Mesothelial cell of epicardium (in vitro differentiated cells): ENCODE data around the gene RAB32. TPM values are rescaled to one million over a fixed set of nuclear protein-coding genes. Genes with fewer than 3 reads are reported as not detected.

ENCODE experiments used
- DNase-seq, 2 experiments: peaks; one replicate each; pipeline ENCODE4 v3.0.0; 2021; ENCODE audit warnings: low spot score in 2 of 2; ENCODE audit not compliant: unreplicated experiment in 2 of 2
- H3K27ac Mint-ChIP-seq: 2 replicates; pipeline ENCODE4 v1.8.0; 2021; ENCODE audit warnings: mixed read lengths
- H3K27me3 Mint-ChIP-seq: 2 replicates; pipeline ENCODE4 v1.8.0; 2021; ENCODE audit warnings: low read depth, mixed read lengths
- H3K36me3 Mint-ChIP-seq: 2 replicates; pipeline ENCODE4 v1.8.0; 2021; ENCODE audit warnings: mixed read lengths
- H3K4me1 Mint-ChIP-seq: 2 replicates; pipeline ENCODE4 v1.8.0; 2021; ENCODE audit warnings: mixed read lengths
- H3K4me3 Mint-ChIP-seq: 2 replicates; pipeline ENCODE4 v1.8.0; 2021; ENCODE audit warnings: mild to moderate bottlenecking, moderate library complexity, mixed read lengths
- H3K9me3 Mint-ChIP-seq: 2 replicates; pipeline ENCODE4 v1.8.0; 2021; ENCODE audit warnings: mixed read lengths
- total RNA-seq: library from RNA; stranded (reverse); gene quantifications from 3 replicates; pipeline ENCODE4 v1.2.1, GENCODE V29; 2021
- TF ChIP-seq, protein P1 (sequence below): fragments of 200-600 bp; sonication (generic); IDR thresholded peaks from one replicate; pipeline ENCODE4 v1.5.0; 2021; ENCODE audit warnings: antibody characterized with exemption; ENCODE audit not compliant: unreplicated experiment

Gene RAB32
- total RNA-seq, 1 donor from 2014 or later = 24.2 TPM

DNA sequence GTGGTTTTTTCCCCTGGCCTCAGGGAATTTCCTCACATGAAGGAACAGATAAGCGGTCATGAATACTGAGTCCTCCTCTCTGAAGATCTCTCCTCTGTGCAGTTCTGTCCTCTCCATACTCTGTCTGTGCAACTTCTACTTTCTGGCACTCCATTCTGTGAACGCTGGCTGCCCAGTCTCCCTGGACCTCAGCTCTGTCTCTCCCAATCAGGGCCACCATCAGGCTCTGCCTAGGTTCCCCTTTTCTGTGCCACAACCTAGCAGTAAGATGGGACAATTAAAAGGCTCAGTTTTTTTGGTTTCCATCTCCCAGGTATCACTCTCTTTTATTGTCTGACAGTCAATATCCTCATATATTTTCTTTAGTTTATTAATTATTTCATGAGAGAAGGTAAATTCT is 50.4 kb downstream of the RAB32 start:
- H3K4me3 Mint-ChIP-seq = no peak overlapping the region
- H3K36me3 Mint-ChIP-seq = no peaks in the 10 kb centered on the region
- H3K27me3 Mint-ChIP-seq = peaks cover 16% of the 10 kb centered on the region
- no peaks in the 10 kb centered on the region for H3K9me3 Mint-ChIP-seq
- H3K27ac Mint-ChIP-seq = no peak overlapping the region
- peaks cover 6% of the 10 kb centered on the region for H3K4me1 Mint-ChIP-seq
- DNase-seq = no peak
- TF ChIP-seq, protein P1, sequence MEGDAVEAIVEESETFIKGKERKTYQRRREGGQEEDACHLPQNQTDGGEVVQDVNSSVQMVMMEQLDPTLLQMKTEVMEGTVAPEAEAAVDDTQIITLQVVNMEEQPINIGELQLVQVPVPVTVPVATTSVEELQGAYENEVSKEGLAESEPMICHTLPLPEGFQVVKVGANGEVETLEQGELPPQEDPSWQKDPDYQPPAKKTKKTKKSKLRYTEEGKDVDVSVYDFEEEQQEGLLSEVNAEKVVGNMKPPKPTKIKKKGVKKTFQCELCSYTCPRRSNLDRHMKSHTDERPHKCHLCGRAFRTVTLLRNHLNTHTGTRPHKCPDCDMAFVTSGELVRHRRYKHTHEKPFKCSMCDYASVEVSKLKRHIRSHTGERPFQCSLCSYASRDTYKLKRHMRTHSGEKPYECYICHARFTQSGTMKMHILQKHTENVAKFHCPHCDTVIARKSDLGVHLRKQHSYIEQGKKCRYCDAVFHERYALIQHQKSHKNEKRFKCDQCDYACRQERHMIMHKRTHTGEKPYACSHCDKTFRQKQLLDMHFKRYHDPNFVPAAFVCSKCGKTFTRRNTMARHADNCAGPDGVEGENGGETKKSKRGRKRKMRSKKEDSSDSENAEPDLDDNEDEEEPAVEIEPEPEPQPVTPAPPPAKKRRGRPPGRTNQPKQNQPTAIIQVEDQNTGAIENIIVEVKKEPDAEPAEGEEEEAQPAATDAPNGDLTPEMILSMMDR = no peak

DNA sequence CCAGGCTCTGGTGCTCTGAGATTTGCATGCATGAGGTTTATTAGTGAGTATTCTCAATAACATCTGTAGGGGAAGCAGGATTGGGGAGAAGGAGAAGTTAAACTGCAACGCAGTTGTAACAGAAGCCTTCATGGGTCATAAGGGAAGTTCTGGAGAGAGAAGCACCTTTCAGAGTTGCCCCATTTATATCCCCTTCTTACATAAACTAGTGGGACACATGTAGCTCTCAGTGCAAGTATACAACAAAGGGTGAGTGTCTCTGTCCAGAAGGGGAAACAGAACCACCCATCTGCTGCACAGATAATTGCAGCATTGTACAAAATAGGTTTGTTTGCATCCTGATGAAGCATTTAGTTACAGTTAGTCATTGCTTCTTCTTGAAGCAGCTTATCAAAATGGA is 50.9 kb downstream of the RAB32 start:
- Mint-ChIP-seq H3K4me3 (no peak overlapping the region), H3K27ac (no peak overlapping the region)

DNA sequence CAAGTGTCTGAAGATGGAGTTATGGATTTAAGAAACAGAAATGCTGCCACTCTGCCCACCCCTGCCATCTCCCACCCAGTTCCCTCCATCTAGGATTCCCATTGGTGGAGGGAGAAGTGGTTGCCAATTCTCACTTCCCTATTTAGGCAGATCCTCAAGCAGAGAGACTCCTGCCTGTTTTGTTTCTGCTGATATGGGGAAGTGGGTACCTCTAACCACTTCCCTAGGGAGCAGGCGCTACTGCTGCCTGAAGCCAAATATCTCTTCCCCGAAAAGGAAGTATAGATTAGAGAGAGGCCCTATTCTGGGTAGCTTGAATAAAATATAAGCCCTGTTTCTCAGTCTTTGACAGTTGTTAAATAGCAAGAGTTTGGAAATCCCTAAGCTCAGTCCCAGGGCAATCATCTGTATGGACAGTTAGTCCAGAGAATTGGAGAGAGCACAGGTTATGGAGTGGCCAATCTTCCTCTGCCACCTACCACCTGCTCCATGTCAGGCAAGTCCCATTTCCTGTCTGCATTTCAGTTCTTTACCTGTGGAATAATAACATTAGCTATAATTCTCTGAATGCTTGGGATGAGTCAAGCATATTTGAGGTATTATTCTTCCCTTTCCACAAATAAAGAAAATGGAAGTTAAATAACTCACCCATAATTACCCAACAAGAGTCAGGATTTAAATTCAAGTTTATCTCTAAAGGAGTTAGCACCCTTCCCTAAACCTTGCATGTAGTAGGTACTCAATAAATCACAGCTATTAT is 52.5 kb downstream of the RAB32 start:
- no peak overlapping the region for H3K27ac Mint-ChIP-seq

More for the DNA sequence above, 50.9 kb downstream of the RAB32 start:
- TF ChIP-seq, protein P1 = no peak
- peaks cover 16% of the 10 kb centered on the region for H3K27me3 Mint-ChIP-seq
- no peak for DNase-seq
- no peaks in the 10 kb centered on the region for H3K9me3 Mint-ChIP-seq
- no peaks in the 10 kb centered on the region for H3K36me3 Mint-ChIP-seq
- peaks cover 9% of the 10 kb centered on the region for H3K4me1 Mint-ChIP-seq

DNA sequence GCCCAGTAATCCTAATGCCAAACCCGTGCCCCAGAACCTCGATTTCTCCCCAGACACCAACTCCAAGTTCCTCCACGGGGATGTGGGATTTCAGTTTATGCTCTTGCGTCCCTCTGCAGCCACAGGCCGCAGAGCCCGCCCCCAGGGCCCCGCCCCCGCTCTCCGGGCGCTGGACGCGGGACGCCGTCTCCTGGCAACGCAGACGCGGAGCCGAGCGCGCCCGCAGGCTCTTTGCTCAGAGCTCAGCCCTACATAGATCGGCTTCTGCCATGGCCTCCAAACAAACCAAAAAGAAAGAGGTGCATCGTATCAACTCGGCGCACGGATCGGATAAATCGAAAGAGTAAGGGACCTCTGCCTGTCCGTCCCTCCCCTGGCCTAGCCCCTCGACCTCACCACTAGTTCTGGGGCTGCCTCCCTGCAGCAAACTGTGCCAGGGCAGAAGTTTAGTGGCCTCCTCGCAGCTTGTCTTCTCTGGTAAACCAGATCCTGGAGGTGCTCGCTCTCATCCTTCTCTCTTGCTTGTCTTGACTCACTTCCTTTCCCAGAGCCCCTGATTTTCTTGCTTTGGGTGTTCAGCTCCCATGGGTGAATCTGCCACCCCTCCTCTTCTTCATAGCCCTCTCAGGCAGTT is 55.3 kb downstream of the RAB32 start, which contains the start of gene ADGB:
ADGB (plus strand) TSS at position 201 of the 634 bp plus-strand sequence; CDS start at position 270, 69 bp downstream.
- Mint-ChIP-seq H3K27me3 (peaks cover 18% of the 10 kb centered on the region), H3K4me1 (peaks cover 9% of the 10 kb centered on the region), H3K9me3 (no peaks in the 10 kb centered on the region), H3K27ac (no peak within 1 kb of the TSS), H3K36me3 (no peaks in the 10 kb centered on the region), H3K4me3 (peak within 1 kb of the TSS; percentile 64)
- TF ChIP-seq, protein P1 = no peak
- peak; percentile 60 to 81 for DNase-seq

More for the DNA sequence above, 52.5 kb downstream of the RAB32 start:
- no peak for DNase-seq
- Mint-ChIP-seq H3K4me1 (peaks cover 9% of the 10 kb centered on the region), H3K4me3 (no peak overlapping the region), H3K36me3 (no peaks in the 10 kb centered on the region), H3K27me3 (peaks cover 16% of the 10 kb centered on the region), H3K9me3 (no peaks in the 10 kb centered on the region)
- TF ChIP-seq, protein P1 = no peak

DNA sequence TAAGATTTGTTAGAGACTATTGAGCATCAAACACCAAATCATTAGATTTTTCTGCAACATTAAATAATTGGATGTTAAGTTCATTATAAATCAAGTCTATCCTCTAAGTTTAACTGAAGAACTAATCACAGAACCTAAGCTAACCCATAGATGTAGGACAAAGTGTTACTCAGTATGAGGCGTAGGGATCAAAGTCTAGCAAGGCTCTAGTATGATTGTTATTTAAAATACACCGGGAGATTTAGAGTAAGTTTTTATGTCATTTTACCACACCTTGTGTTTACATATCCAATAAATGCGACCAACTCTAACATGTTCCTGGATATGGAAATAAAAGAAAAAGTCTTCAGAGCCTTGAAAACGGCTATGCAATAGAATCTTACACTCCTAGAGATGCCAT is 57.7 kb downstream of the RAB32 start:
- no peaks in the 10 kb centered on the region for H3K9me3 Mint-ChIP-seq
- peaks cover 9% of the 10 kb centered on the region for H3K4me1 Mint-ChIP-seq
- H3K36me3 Mint-ChIP-seq = no peaks in the 10 kb centered on the region
- DNase-seq = no peak
- TF ChIP-seq, protein P1 = no peak
- H3K27ac Mint-ChIP-seq = no peak overlapping the region
- H3K27me3 Mint-ChIP-seq = peaks cover 7% of the 10 kb centered on the region
- no peak overlapping the region for H3K4me3 Mint-ChIP-seq
